OCI-LY7 (cell line): ENCODE measurements around the gene KAT6B. TPM values are rescaled to one million over a fixed set of nuclear protein-coding genes. Genes with fewer than 3 reads are reported as not detected.

ENCODE experiments used
- BruUV-seq: library from RNA; stranded (reverse); fragments of 400-500 nt; replicated peaks from 2 replicates; lab custom pipeline; 2021; lab: Mats Ljungman, UMichigan
- CTCF ChIA-PET: fragments of 300-600 bp; sonication (Branson Sonifier 250); formaldehyde crosslinking; loops from one replicate; lab custom pipeline; 2022; ENCODE audit warnings: antibody characterized with exemption; ENCODE audit not compliant: unreplicated experiment; lab: Charles Lee
- POLR2A ChIA-PET: fragments of 300-600 bp; sonication (Branson Sonifier 250); formaldehyde crosslinking; loops from one replicate; lab custom pipeline; 2022; ENCODE audit warnings: antibody characterized with exemption; lab: Charles Lee
- DNase-seq: peaks from one replicate; pipeline ENCODE4 v3.0.0-alpha.2; 2015; ENCODE audit warnings: low spot score
- H2AFZ ChIP-seq: fragments of 200-600 bp; sonication (generic), shearing (Covaris generic); 2 replicates; pipeline ENCODE4 v1.6.1; 2014; ENCODE audit warnings: mild to moderate bottlenecking, antibody characterized with exemption, low read length, moderate library complexity
- H3K27ac ChIP-seq: fragments of 200-600 bp; sonication (generic); 2 replicates; pipeline ENCODE4 v1.5.1; 2014; ENCODE audit warnings: mixed run types, low read depth, mild to moderate bottlenecking, moderate library complexity, low read length, inconsistent platforms; ENCODE audit not compliant: poor library complexity, severe bottlenecking
- H3K36me3 ChIP-seq: fragments of 200-600 bp; sonication (generic); 2 replicates; pipeline ENCODE4 v1.6.1; 2014; ENCODE audit warnings: mild to moderate bottlenecking, antibody characterized with exemption, low read length, moderate library complexity, mixed read lengths; ENCODE audit not compliant: insufficient read depth
- H3K4me1 ChIP-seq: fragments of 200-600 bp; sonication (generic); 2 replicates; pipeline ENCODE4 v1.5.1; 2014; ENCODE audit warnings: mild to moderate bottlenecking, low read length; ENCODE audit not compliant: insufficient read depth, poor library complexity, severe bottlenecking
- H3K4me2 ChIP-seq: fragments of 200-600 bp; sonication (generic); 2 replicates; pipeline ENCODE4 v1.6.1; 2014; ENCODE audit warnings: mild to moderate bottlenecking, low read length
- H3K4me3 ChIP-seq: fragments of 200-600 bp; sonication (generic); 2 replicates; pipeline ENCODE4 v1.5.1; 2014; ENCODE audit warnings: mild to moderate bottlenecking, low read depth, low read length; ENCODE audit not compliant: poor library complexity, severe bottlenecking
- H3K79me2 ChIP-seq: fragments of 200-600 bp; sonication (generic); 2 replicates; pipeline ENCODE4 v1.6.1; 2016; ENCODE audit warnings: low read depth, mild to moderate bottlenecking, low read length, moderate library complexity, mixed read lengths; ENCODE audit not compliant: insufficient read depth
- H3K9me2 ChIP-seq: fragments of 200-600 bp; sonication (generic); 2 replicates; pipeline ENCODE4 v1.6.1; 2016; ENCODE audit warnings: mild to moderate bottlenecking, low read length, mixed read lengths; ENCODE audit not compliant: insufficient read depth
- H3K9me3 ChIP-seq: fragments of 200-600 bp; sonication (generic); 2 replicates; pipeline ENCODE4 v1.6.1; 2014; ENCODE audit warnings: mild to moderate bottlenecking, mixed run types, low read length, mixed read lengths
- H4K20me1 ChIP-seq: fragments of 200-600 bp; sonication (generic); 2 replicates; pipeline ENCODE4 v1.6.1; 2014; ENCODE audit warnings: mild to moderate bottlenecking, antibody characterized with exemption, low read length, moderate library complexity, mixed read lengths; ENCODE audit not compliant: insufficient read depth
- EZH2phosphoT487 ChIP-seq: fragments of 200-600 bp; sonication (generic); IDR thresholded peaks from 2 replicates; pipeline ENCODE4 v1.6.1; 2018; ENCODE audit warnings: low read depth, borderline replicate concordance, mild to moderate bottlenecking, mixed run types, antibody characterized with exemption, low read length, moderate library complexity, mixed read lengths
- intact Hi-C: fragments of 100-400 bp; cut with micrococcal nuclease; formaldehyde crosslinking; loops from one replicate; pipeline ENCODE4 v1.10.0; 2022; ENCODE audit not compliant: unreplicated experiment
- total RNA-seq, 2 experiments: library from RNA; depleted of rRNA in 1 of 2; stranded (reverse); fragments of >200 nt in 1 of 2; shearing (Covaris generic) in 1 of 2; gene quantifications; 2 replicates each; pipeline ENCODE4 v1.2.3, GENCODE V29; 2014 to 2022
- TF ChIP-seq, protein P1 (sequence below): fragments of 200-600 bp; sonication (generic); conservative IDR thresholded peaks from 2 replicates; pipeline ENCODE4 v1.5.1; 2014; ENCODE audit warnings: mild to moderate bottlenecking, antibody characterized with exemption, low read length, moderate library complexity, mixed read lengths

The KAT6B gene
- total RNA-seq, 2 experiments from 2014 or later: 20.8 to 40.8 TPM

GRCh38 chr10:75030371-75030770 lies 204.0 kb downstream of the KAT6B start:
- no peaks in the 10 kb centered on the region for H3K79me2 ChIP-seq
- no peak for DNase-seq
- no peaks in the 10 kb centered on the region for H3K9me2 ChIP-seq
- H4K20me1 ChIP-seq: no peaks in the 10 kb centered on the region
- ChIA-PET POLR2A (no interaction called here), CTCF (no interaction called here)
- TF ChIP-seq EZH2phosphoT487: no peak
- TF ChIP-seq, protein P1, sequence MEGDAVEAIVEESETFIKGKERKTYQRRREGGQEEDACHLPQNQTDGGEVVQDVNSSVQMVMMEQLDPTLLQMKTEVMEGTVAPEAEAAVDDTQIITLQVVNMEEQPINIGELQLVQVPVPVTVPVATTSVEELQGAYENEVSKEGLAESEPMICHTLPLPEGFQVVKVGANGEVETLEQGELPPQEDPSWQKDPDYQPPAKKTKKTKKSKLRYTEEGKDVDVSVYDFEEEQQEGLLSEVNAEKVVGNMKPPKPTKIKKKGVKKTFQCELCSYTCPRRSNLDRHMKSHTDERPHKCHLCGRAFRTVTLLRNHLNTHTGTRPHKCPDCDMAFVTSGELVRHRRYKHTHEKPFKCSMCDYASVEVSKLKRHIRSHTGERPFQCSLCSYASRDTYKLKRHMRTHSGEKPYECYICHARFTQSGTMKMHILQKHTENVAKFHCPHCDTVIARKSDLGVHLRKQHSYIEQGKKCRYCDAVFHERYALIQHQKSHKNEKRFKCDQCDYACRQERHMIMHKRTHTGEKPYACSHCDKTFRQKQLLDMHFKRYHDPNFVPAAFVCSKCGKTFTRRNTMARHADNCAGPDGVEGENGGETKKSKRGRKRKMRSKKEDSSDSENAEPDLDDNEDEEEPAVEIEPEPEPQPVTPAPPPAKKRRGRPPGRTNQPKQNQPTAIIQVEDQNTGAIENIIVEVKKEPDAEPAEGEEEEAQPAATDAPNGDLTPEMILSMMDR: no peak
- BruUV-seq: no TSS peak
- H3K4me1 ChIP-seq: peaks cover 6% of the 10 kb centered on the region
- H3K4me3 ChIP-seq: no peak overlapping the region
- intact Hi-C loops: no loop called here
- H3K9me3 ChIP-seq: no peaks in the 10 kb centered on the region
- H2AFZ ChIP-seq: no peak overlapping the region
- H3K4me2 ChIP-seq: no peak overlapping the region
- H3K36me3 ChIP-seq: peaks cover 32% of the 10 kb centered on the region; the same call in 1 of the 2 replicates
- H3K27ac ChIP-seq: no peak overlapping the region

GRCh38 chr10:75032119-75032518 lies 205.7 kb downstream of the KAT6B start:
- H4K20me1 ChIP-seq: no peaks in the 10 kb centered on the region
- peaks cover 27% of the 10 kb centered on the region; the same call in 1 of the 2 replicates for H3K36me3 ChIP-seq
- H3K79me2 ChIP-seq: no peaks in the 10 kb centered on the region
- intact Hi-C loops: no loop called here
- POLR2A ChIA-PET: interaction anchor here (0.9 to 1.2 kb wide), 7 partner anchors 9 to 385 kb away, joined by 3 to 4 read pairs (median 3); no protein-coding TSS in a partner anchor
- no peak overlapping the region for H3K4me3 ChIP-seq
- TSS peak; percentile 51 for BruUV-seq
- H3K9me2 ChIP-seq: no peaks in the 10 kb centered on the region
- H3K27ac ChIP-seq: no peak overlapping the region
- no peak for DNase-seq
- H3K4me1 ChIP-seq: peaks cover 6% of the 10 kb centered on the region
- no peaks in the 10 kb centered on the region for H3K9me3 ChIP-seq
- H2AFZ ChIP-seq: no peak overlapping the region
- CTCF ChIA-PET: interaction anchor here (0.6 kb wide), 1 partner anchor 202 kb away, joined by 4 read pairs; no protein-coding TSS in a partner anchor
- H3K4me2 ChIP-seq: no peak overlapping the region
- TF ChIP-seq EZH2phosphoT487: no peak
- TF ChIP-seq, protein P1: no peak

DNA sequence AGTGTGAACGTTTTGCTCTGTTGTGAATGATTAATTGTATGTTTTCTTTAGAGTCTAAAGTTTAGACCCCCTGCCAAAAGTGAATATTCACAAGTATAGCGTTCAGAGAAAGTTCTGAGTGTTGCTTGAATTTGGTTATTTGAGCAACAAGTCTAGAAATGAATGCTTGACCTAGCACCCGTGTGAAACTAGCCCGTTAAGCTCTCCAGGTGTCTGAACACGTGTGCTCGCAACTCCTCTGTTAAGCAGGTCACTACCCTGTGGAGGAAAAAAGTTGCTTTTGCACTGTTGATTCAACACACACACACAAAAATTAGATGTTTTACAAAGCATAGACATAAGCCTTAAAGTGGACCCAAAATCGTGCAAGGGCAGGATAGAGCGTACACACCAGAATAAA lies 206.4 kb downstream of the KAT6B start:
- BruUV-seq: no TSS peak
- ChIA-PET POLR2A (no interaction called here), CTCF (no interaction called here)
- Histone ChIP-seq H3K27ac (no peak overlapping the region), H3K4me1 (peaks cover 6% of the 10 kb centered on the region), H2AFZ (no peak overlapping the region), H3K9me3 (no peaks in the 10 kb centered on the region), H3K4me3 (no peak overlapping the region), H3K4me2 (no peak overlapping the region), H3K9me2 (no peaks in the 10 kb centered on the region), H3K79me2 (no peaks in the 10 kb centered on the region), H4K20me1 (no peaks in the 10 kb centered on the region), H3K36me3 (peaks cover 27% of the 10 kb centered on the region; the same call in 1 of the 2 replicates)
- TF ChIP-seq EZH2phosphoT487: no peak
- TF ChIP-seq, protein P1: no peak
- intact Hi-C loops: no loop called here
- DNase-seq: peak; percentile 44
